ENCODE measurements around the gene CACHD1.

- TF ChIP-seq CTCF (conservative IDR thresholded peaks at IDR 0.05 in 1 of 2, IDR thresholded peaks at IDR 0.05 in 1 of 2; ENCODE audit: low read depth in 1 of 2, low read length in 2 of 2) = no peak
- TF ChIP-seq EZH2 (IDR thresholded peaks at IDR 0.05; ENCODE audit: low read length, missing control alignments) = no peak
Measured at GRCh38 chr1:64623750-64624191, 153.8 kb downstream of the CACHD1 start.
